Breast epithelium (tissue), 3 donors: ENCODE data around the gene PCBP3.

Experiments
- POLR2A ChIP-seq: fragments of 450-650 bp; IDR thresholded peaks from one replicate; pipeline ENCODE4 v1.6.1; 2016; ENCODE audit warnings: antibody characterized with exemption, mild to moderate bottlenecking, moderate library complexity
- TF ChIP-seq, protein P1 (sequence below), 3 donors: fragments of 450-650 bp; IDR thresholded peaks; one replicate each; pipeline ENCODE4 v1.5.1; 2016 to 2017; ENCODE audit warnings: antibody characterized with exemption in 3 of 3, mild to moderate bottlenecking in 3 of 3, moderate library complexity in 3 of 3

- no peak for TF ChIP-seq POLR2A
- TF ChIP-seq, protein P1, sequence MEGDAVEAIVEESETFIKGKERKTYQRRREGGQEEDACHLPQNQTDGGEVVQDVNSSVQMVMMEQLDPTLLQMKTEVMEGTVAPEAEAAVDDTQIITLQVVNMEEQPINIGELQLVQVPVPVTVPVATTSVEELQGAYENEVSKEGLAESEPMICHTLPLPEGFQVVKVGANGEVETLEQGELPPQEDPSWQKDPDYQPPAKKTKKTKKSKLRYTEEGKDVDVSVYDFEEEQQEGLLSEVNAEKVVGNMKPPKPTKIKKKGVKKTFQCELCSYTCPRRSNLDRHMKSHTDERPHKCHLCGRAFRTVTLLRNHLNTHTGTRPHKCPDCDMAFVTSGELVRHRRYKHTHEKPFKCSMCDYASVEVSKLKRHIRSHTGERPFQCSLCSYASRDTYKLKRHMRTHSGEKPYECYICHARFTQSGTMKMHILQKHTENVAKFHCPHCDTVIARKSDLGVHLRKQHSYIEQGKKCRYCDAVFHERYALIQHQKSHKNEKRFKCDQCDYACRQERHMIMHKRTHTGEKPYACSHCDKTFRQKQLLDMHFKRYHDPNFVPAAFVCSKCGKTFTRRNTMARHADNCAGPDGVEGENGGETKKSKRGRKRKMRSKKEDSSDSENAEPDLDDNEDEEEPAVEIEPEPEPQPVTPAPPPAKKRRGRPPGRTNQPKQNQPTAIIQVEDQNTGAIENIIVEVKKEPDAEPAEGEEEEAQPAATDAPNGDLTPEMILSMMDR (IDR thresholded peaks at IDR 0.05), result no peak
Observed at GRCh38 chr21:45830720-45831366, 187.3 kb downstream of the PCBP3 start.
